Fibroblast of lung (primary cell): ENCODE data around the gene CREB5. TPM values are rescaled to one million over a fixed set of nuclear protein-coding genes. Genes with fewer than 3 reads are reported as not detected.

Experiments used
- DNase-seq, 2 donors: peaks; one replicate each; pipeline versions ENCODE4 v3.0.0 to v3.0.0-alpha.2; 2010; ENCODE audit warnings: low read depth in 2 of 2
- H2AFZ ChIP-seq: 2 replicates; pipeline ENCODE4 v1.5.1; 2012; ENCODE audit warnings: low read length, control low read depth, inconsistent platforms
- H3K27ac ChIP-seq: 2 replicates; pipeline ENCODE4 v1.5.1; 2011; ENCODE audit warnings: low read length, control low read depth; ENCODE audit not compliant: insufficient read depth
- H3K27me3 ChIP-seq: 2 replicates; pipeline ENCODE4 v1.5.1; 2011; ENCODE audit warnings: mild to moderate bottlenecking, low read length; ENCODE audit not compliant: control insufficient read depth, insufficient read depth
- H3K36me3 ChIP-seq: 2 replicates; pipeline ENCODE4 v1.5.1; 2011; ENCODE audit warnings: low read length; ENCODE audit not compliant: control insufficient read depth, insufficient read depth
- H3K4me1 ChIP-seq: 2 replicates; pipeline ENCODE4 v1.5.1; 2011; ENCODE audit warnings: low read length; ENCODE audit not compliant: control insufficient read depth, insufficient read depth; ENCODE audit errors: extremely low read depth
- H3K4me2 ChIP-seq: 2 replicates; pipeline ENCODE4 v1.5.1; 2011; ENCODE audit warnings: low read length, control low read depth; ENCODE audit not compliant: insufficient read depth; ENCODE audit errors: extremely low read depth
- H3K4me3 ChIP-seq, 4 experiments: fragments of 200-600 bp in 1 of 4; sonication (generic) in 1 of 4; replicated peaks in 1 of 4; 2 replicates each; pipeline ENCODE4 v1.5.1; 2011 to 2016; ENCODE audit warnings: low read length in 4 of 4, low read depth in 3 of 4, mild to moderate bottlenecking in 3 of 4, control low read depth in 2 of 4, inconsistent platforms in 1 of 4, mixed read lengths in 1 of 4; ENCODE audit not compliant: insufficient read depth in 1 of 4; ENCODE audit errors: control extremely low read depth in 1 of 4
- H3K79me2 ChIP-seq: 2 replicates; pipeline ENCODE4 v1.5.1; 2012; ENCODE audit warnings: mild to moderate bottlenecking, low read length, inconsistent platforms; ENCODE audit not compliant: control insufficient read depth, insufficient read depth
- H3K9ac ChIP-seq: 2 replicates; pipeline ENCODE4 v1.5.1; 2011; ENCODE audit warnings: mild to moderate bottlenecking, low read length, control low read depth; ENCODE audit not compliant: insufficient read depth
- H3K9me3 ChIP-seq: 2 replicates; pipeline ENCODE4 v1.5.1; 2012; ENCODE audit warnings: low read depth, low read length; ENCODE audit not compliant: control insufficient read depth, insufficient read depth
- H4K20me1 ChIP-seq: 2 replicates; pipeline ENCODE4 v1.5.1; 2011; ENCODE audit warnings: low read length; ENCODE audit not compliant: control insufficient read depth, insufficient read depth; ENCODE audit errors: extremely low read depth
- EZH2 ChIP-seq: IDR thresholded peaks from 2 replicates; pipeline ENCODE4 v1.5.1; 2012; ENCODE audit warnings: low read length, control low read depth, mild to moderate bottlenecking; ENCODE audit errors: missing control alignments
- polyA plus RNA-seq, 2 donors: library from polyadenylated mRNA; depleted of rRNA in 1 of 2; stranded (reverse) in 1 of 2; unstranded in 1 of 2; fragments of >200 nt; gene quantifications; 2 replicates each; pipeline ENCODE4 v1.2.1, GENCODE V29; 2011 to 2012; ENCODE audit warnings: missing spikeins in 1 of 2
- total RNA-seq: library from RNA; depleted of rRNA; stranded (reverse); fragments of >200 nt; gene quantifications from 2 replicates; pipeline ENCODE4 v1.2.1, GENCODE V29; 2014
- TF ChIP-seq, protein P1 (sequence below), 2 donors: IDR thresholded peaks in 1 of 2; conservative IDR thresholded peaks in 1 of 2; 1 replicate in 1 of 2; 2 replicates in 1 of 2; pipeline ENCODE4 v1.5.1; 2011 to 2012; ENCODE audit warnings: low read length in 2 of 2, control low read depth in 1 of 2, inconsistent platforms in 1 of 2, low read depth in 1 of 2, mild to moderate bottlenecking in 1 of 2

The CREB5 gene
- total and polyA plus RNA-seq, 2 donors (not counting 1 experiment from before 2014, with no cell fraction given): 8.2 to 28.4 TPM

GRCh38 chr7:28778786-28779185 is 366.5 kb downstream of the CREB5 start:
- H3K36me3 ChIP-seq: no peaks in the 10 kb centered on the region
- no peak overlapping the region for H3K9ac ChIP-seq
- no peak overlapping the region for H3K4me3 ChIP-seq
- peak in 1 of 2 donors; percentile 74 for DNase-seq
- H3K9me3 ChIP-seq: no peaks in the 10 kb centered on the region
- no peaks in the 10 kb centered on the region for H3K27me3 ChIP-seq
- H4K20me1 ChIP-seq: no peaks in the 10 kb centered on the region
- no peaks in the 10 kb centered on the region for H3K4me1 ChIP-seq
- no peak overlapping the region for H3K4me2 ChIP-seq
- H3K27ac ChIP-seq: no peak overlapping the region
- no peaks in the 10 kb centered on the region for H3K79me2 ChIP-seq
- TF ChIP-seq, protein P1, sequence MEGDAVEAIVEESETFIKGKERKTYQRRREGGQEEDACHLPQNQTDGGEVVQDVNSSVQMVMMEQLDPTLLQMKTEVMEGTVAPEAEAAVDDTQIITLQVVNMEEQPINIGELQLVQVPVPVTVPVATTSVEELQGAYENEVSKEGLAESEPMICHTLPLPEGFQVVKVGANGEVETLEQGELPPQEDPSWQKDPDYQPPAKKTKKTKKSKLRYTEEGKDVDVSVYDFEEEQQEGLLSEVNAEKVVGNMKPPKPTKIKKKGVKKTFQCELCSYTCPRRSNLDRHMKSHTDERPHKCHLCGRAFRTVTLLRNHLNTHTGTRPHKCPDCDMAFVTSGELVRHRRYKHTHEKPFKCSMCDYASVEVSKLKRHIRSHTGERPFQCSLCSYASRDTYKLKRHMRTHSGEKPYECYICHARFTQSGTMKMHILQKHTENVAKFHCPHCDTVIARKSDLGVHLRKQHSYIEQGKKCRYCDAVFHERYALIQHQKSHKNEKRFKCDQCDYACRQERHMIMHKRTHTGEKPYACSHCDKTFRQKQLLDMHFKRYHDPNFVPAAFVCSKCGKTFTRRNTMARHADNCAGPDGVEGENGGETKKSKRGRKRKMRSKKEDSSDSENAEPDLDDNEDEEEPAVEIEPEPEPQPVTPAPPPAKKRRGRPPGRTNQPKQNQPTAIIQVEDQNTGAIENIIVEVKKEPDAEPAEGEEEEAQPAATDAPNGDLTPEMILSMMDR (conservative IDR thresholded peaks at IDR 0.05 in 1 of 2, IDR thresholded peaks at IDR 0.05 in 1 of 2; ENCODE audit: low read depth in 1 of 2, low read length in 2 of 2): no peak
- no peak for TF ChIP-seq EZH2
- H2AFZ ChIP-seq: no peak overlapping the region

DNA sequence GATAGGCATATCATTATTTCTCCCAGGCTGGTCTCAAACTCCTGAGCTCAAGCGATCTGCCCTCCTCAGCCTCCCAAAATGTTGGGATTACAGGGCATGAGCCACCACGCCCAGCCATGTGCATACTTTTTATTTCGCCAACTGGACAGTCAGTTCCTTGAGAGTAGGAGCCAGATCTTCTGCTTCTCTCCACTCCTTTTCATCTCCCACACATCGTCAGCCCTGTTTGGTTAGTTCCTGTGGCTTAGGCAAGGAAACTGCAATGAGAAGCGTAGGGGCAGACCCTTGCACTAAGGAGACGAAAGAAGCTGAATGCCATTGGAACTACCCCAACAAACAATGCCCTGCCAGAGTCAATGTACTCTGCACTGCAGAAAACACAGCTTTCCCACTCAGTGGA is 367.6 kb downstream of the CREB5 start:
- TF ChIP-seq EZH2: no peak
- TF ChIP-seq, protein P1 (conservative IDR thresholded peaks at IDR 0.05 in 1 of 2, IDR thresholded peaks at IDR 0.05 in 1 of 2; ENCODE audit: low read depth in 1 of 2, low read length in 2 of 2): no peak
- no peaks in the 10 kb centered on the region for H3K27me3 ChIP-seq
- H3K79me2 ChIP-seq: no peaks in the 10 kb centered on the region
- H3K9ac ChIP-seq: no peak overlapping the region
- H3K36me3 ChIP-seq: no peaks in the 10 kb centered on the region
- no peak for DNase-seq
- no peak overlapping the region for H3K4me2 ChIP-seq
- no peaks in the 10 kb centered on the region for H4K20me1 ChIP-seq
- H3K4me1 ChIP-seq: no peaks in the 10 kb centered on the region
- H3K27ac ChIP-seq: no peak overlapping the region
- no peak overlapping the region for H3K4me3 ChIP-seq
- H2AFZ ChIP-seq: no peak overlapping the region
- H3K9me3 ChIP-seq: no peaks in the 10 kb centered on the region

DNA sequence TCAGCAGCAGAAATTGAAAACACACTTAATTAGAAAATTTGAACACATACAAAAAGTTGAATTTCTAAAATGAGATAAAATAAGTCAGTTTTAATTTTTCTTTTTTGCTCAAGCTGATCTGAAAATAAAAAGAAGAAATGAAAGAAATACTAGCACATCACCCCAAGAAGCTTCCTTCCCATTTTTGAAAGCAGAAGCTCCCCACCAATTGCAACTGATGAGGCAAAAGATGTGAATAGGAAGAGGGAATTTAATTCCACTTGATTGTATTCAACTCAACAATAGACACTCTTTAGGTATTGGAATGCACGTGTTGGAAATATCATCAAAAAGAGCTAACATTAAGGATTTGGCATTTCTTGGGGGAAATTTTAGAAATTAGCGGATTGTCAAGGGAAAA is 370.0 kb downstream of the CREB5 start:
- no peak overlapping the region for H2AFZ ChIP-seq
- H3K9ac ChIP-seq: no peak overlapping the region
- H3K4me2 ChIP-seq: no peak overlapping the region
- no peaks in the 10 kb centered on the region for H3K9me3 ChIP-seq
- no peaks in the 10 kb centered on the region for H4K20me1 ChIP-seq
- no peaks in the 10 kb centered on the region for H3K36me3 ChIP-seq
- TF ChIP-seq, protein P1 (conservative IDR thresholded peaks at IDR 0.05 in 1 of 2, IDR thresholded peaks at IDR 0.05 in 1 of 2; ENCODE audit: low read depth in 1 of 2, low read length in 2 of 2): no peak
- no peak for TF ChIP-seq EZH2
- no peak overlapping the region for H3K27ac ChIP-seq
- H3K4me3 ChIP-seq: no peak overlapping the region
- DNase-seq: no peak
- no peaks in the 10 kb centered on the region for H3K27me3 ChIP-seq
- no peaks in the 10 kb centered on the region for H3K79me2 ChIP-seq
- no peaks in the 10 kb centered on the region for H3K4me1 ChIP-seq
